Fibroblast of gingiva (primary cell): ENCODE results near the gene HK2.
A peak's percentile ranks its signal among the peaks of the same experiment; 100 is the strongest.
"Not testable (repeated sequence)": the region's sequence is repeated elsewhere in the genome, so short reads cannot be mapped to it uniquely, and the experiment has no call there.

ENCODE experiments used
- DNase-seq: peaks from one replicate; pipeline ENCODE4 v3.0.0-alpha.2; 2011; ENCODE audit warnings: low read depth

Gene HK2

DNA sequence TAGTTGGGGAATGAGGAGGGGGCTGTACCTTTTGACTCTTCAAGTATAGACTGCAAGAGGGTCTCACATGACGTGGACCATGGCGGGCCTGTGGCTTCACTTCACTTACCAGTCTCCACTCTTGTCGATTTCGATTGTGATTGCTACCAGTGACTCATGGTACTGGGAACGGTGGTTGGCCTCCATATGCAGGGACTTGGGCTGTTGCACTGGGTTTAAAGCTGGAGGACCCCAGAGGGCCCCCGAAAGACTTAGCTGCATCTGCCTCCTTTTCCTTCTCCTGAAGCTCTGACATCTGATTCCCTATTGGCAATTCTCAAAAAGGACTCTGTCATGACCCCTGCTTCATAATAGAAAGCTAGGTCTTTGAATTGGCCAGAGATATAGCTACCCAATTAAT lies 43.4 kb downstream of the HK2 start:
- DNase-seq, result no peak

DNA sequence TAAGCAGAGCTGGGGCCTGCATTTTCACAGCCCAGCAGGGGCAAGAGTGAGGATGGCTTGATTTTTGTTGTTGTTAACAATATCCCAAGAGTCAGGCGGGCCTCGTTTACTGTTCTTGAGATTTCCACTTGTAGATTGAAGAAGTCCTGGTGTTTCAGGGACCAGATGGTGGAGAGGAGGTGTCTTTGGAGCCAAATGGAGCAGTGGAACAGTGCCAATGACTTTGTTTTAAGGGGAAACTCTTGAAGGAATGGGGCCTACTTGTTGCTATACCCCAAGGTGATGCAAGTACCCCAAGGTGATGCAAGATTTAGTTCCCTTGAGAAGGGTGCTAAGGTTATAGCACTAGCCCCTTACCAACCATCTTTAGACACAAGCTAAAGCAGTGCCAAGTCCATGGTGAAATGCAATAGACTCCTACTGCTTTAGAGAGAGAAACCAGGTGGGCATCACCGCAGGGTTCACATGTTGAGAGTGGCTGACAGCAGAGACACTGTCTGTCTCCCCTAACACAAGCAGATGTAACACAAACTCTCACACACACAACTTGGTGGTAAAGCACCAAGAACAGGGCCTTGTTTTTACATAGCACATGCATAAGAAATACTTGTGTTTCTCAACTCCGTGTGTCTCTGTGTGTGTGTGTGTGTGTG lies 44.0 kb downstream of the HK2 start:
- DNase-seq, result no peak

DNA sequence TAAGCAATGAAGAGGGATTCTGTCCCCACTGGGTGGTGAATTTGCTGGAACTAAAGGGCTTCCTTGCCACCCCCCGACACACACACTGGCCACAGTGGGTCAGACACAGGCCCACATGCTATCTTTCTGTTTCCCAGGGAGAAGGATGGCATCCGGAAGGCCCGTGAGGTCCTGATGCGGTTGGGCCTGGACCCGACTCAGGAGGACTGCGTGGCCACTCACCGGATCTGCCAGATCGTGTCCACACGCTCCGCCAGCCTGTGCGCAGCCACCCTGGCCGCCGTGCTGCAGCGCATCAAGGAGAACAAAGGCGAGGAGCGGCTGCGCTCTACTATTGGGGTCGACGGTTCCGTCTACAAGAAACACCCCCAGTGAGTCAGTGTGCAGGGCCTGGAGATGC lies 44.6 kb downstream of the HK2 start:
- DNase-seq, result no peak

DNA sequence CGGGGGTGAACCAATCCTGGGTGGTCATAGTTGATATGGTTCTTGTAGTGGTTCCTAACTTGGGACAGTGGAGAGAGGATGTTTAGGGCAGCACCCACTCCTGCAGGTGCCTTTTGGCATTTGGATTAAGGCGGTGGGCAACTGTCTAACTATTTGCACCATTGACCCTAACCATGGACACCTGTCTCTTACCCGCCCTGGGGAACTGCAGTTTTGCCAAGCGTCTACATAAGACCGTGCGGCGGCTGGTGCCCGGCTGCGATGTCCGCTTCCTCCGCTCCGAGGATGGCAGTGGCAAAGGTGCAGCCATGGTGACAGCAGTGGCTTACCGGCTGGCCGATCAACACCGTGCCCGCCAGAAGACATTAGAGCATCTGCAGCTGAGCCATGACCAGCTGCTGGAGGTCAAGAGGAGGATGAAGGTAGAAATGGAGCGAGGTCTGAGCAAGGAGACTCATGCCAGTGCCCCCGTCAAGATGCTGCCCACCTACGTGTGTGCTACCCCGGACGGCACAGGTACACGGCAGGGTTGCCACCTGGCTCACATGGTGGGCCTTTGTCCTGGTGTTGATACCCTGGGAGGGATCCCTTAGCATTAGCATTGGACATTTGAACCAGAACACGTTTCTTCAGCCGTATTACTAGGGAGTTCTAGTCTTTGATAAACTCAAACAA lies 46.3 kb downstream of the HK2 start:
- no peak for DNase-seq

DNA sequence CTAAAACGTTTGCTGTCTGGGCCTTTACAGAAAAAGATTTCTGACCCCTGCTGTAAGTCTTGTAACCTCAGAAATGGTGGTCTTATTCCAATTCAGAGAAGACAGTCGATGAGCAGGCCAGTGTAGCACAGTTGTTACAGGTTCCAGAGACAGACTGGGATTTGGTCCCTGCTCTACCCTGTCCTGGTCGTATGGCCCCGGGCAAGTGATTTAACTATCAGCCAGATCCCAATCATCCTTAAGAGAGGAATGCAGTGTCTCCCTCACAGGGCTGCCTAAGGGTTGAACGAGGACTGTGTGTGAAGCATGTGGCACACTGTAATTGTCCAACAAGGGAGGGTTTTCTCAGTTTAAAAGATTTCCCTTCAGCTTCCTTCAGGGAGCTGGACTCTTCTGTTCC lies 47.2 kb downstream of the HK2 start:
- DNase-seq, result no peak

DNA sequence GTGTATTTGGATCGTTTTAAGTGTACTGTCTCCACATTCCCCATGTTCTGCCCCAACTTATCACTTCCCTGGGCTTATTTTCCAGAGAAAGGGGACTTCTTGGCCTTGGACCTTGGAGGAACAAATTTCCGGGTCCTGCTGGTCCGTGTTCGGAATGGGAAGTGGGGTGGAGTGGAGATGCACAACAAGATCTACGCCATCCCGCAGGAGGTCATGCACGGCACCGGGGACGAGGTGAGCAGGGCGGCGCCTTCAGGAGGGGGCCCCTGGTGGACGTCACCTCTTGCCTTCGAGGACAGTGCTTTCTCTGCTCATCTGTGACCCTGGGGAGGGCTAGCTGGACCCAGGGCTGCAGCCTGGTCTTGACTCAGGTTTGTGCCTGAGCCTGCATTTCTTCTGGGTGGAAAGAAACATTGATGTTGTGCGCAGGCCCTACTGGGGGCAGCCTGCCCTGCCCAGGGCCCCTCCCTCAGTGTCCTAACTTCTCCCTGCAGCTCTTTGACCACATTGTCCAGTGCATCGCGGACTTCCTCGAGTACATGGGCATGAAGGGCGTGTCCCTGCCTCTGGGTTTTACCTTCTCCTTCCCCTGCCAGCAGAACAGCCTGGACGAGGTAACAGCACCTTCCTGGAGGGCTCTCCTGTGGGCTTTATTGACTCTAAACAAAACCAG lies 47.8 kb downstream of the HK2 start:
- no peak for DNase-seq

DNA sequence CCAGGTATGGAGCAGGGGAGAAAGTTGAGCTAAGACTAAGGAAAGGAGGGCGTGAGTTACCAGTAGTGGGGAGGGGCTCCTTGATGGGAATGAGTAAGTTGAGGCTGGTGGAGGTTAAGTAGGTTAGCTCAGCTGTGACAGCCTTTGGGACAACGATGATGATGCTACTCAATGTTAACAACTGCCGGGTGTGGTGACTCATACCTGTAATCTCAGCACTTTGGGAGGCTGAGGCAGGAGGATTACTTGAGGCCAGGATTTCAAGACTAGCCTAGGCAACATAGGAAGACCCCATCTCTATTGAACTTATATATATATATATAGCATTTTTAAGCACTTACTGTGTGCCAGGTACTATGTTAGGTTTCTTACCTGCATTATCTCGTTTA lies 48.4 kb downstream of the HK2 start:
- DNase-seq, result no peak

DNA sequence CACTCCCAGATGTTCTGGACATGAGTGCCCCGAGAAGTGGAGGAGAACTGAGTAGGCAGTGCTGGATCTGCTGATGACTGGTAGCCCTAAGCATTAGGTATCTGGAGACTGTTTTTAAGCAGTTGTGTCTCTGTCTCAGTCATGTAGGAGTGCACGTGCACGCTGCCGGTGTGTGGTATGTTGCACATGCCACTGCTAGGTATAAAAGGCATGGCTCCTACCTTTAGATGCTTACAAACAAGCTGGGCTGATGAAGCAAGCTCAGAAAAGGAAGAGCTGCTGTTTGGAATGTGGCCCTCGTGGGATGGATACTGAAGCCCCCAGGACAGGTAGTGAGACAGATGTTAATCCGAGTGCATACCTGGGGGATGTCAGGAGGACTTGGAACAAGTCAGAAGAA lies 49.1 kb downstream of the HK2 start:
- no peak for DNase-seq

DNA sequence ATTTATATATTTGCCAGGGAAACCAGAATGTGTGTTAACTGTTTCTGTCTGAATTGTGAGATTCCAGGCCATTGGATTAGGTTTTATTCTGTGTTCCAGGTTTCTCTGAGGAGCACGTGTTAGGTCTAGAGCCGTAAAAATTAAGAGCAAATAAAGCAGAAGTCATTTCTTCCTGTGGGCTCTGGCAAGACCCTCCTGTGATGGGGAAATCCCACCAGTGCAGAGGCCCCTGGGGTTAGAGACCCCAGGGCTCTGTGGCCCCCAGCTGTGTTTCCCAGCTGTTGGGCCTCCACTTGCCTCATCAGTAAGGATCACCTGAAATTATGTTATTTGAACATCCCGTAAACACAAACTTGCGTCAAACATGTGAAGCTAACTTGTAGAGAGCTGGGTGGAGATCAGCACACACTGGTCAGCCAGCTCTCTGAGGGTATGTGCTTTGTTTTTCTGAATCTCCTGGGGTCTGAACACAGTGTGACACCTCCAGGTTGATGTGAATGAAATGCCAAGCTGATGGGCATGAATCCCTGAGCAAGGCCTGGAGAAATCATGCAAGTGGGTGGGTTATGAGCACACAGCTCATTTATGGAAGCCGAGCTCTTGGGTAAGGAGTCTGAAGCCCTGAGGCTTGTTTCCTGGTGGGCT lies 50.3 kb downstream of the HK2 start:
- DNase-seq, result no peak

DNA sequence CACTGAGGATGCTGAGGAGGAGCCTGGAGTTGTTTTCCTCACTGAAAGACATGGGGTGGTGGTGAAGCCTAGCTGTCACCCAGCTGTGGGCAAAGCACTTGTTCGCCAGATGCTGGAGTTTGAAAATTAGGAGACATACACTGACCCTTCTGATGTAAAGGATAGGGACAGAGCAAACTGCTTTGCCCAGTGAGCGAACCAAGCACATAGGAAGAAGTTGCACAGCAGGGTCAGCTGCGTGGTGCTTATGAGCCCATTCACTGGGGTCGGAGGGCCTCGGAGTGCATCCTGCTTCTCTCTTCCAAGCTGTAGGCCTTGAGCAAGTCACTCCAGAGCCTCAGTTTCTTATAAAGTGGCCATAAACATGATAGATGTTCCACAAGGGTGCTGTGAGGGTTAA lies 50.9 kb downstream of the HK2 start:
- no peak for DNase-seq

DNA sequence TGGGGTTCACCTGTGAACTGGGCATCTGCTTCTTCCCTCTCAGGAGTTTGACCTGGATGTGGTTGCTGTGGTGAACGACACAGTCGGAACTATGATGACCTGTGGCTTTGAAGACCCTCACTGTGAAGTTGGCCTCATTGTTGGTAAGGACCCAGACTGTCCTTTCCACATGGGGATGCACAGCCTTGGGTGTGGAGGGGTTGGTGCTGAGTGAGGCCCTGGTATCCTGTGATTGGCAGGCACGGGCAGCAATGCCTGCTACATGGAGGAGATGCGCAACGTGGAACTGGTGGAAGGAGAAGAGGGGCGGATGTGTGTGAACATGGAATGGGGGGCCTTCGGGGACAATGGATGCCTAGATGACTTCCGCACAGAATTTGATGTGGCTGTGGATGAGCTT lies 52.3 kb downstream of the HK2 start:
- no peak for DNase-seq

DNA sequence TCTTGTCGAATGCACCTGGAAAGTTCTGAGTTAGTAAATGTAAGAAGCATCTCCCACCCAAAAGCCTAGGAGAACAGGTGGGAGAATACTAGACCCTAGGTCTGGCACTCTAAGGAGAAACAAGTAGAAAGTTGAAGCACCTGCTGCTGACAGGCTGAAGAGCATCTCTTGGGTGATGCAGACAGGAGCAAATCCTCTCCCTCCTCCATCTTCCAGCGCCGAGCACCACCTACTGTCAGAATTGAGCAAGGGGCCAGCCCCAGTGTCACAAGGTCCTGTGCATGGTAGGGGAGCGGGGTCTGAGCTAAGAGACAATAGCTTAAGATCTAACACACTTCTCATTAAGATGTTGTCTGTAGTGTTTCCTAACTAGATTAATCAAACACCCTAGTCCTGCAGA lies 52.9 kb downstream of the HK2 start:
- DNase-seq, result no peak

DNA sequence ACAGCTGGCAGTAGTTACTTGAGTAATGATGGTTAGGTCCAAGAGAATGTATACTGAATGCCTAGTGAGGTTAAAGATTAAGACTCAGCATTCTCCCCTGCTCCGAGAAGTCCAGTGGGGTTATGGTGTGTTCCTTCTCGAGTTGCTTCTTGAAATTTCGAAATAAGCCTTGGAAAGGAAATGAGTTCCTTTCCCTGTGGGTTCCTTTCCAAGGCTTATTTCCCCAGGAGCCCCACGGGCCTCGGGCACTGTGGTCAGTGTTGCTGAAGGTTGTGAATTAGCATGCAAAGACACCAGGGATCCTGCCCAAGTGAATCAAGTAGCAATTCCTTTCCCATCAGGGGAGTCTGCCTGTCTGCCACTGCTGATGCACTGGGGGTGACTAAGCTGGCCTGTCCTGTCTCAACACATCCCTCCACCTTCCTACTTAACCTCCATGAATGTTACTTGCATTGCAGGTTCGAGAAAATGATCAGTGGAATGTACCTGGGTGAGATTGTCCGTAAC lies 53.6 kb downstream of the HK2 start:
- peak; percentile 94 for DNase-seq

DNA sequence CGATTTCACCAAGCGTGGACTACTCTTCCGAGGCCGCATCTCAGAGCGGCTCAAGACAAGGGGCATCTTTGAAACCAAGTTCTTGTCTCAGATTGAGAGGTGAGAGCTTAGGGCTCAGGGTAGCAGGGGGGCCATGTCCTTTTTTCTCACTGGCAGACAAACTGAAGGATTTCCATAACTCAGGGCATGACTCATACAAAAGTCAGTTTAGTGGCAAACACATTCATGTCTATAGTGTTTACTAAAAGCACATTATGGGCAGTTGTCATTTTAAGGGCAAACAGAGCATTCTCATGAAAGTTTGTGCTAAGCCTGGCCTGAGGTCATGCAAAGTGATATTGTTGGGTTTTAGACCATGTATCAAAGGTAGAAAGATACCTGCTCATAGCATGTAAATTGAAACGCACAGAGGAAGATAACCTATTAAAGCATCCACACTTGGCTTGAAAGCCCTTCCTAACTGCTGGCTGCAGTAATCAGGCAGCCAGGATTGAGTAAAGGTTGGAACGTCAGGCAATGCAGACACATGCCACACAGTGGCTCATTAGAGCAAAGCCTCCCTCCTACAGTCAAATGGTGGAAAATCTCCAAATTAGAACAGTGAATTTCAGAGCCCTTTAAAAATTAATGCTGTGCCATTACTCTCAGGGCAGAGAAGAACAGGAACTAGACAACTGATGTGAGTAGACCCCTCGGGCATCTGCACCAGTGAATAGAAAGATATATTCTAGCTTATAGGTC lies 54.2 kb downstream of the HK2 start:
- peak; percentile 57 for DNase-seq

DNA sequence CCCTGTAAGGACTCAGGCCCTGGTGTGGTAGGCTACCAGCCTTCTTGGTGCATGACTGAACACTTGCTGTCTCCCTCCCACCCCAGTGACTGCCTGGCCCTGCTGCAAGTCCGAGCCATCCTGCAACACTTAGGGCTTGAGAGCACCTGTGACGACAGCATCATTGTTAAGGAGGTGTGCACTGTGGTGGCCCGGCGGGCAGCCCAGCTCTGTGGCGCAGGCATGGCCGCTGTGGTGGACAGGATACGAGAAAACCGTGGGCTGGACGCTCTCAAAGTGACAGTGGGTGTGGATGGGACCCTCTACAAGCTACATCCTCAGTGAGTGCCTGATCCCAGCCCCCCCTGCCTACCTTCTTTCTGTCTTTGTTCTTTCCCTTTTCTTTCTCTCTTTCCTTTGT lies 55.2 kb downstream of the HK2 start:
- DNase-seq, result no peak

DNA sequence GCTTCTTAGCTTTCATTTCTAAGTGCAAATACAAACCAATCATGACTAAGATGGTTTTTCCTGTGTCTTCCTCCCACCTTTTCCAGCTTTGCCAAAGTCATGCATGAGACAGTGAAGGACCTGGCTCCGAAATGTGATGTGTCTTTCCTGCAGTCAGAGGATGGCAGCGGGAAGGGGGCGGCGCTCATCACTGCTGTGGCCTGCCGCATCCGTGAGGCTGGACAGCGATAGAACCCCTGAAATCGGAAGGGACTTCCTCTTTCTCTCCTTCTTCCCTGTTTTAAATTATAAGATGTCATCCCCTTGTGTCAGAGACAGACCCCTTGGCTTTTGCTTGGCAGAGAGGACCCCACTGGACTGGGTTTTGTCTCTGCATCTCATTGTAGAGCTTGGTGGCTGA lies 56.8 kb downstream of the HK2 start:
- no peak for DNase-seq

DNA sequence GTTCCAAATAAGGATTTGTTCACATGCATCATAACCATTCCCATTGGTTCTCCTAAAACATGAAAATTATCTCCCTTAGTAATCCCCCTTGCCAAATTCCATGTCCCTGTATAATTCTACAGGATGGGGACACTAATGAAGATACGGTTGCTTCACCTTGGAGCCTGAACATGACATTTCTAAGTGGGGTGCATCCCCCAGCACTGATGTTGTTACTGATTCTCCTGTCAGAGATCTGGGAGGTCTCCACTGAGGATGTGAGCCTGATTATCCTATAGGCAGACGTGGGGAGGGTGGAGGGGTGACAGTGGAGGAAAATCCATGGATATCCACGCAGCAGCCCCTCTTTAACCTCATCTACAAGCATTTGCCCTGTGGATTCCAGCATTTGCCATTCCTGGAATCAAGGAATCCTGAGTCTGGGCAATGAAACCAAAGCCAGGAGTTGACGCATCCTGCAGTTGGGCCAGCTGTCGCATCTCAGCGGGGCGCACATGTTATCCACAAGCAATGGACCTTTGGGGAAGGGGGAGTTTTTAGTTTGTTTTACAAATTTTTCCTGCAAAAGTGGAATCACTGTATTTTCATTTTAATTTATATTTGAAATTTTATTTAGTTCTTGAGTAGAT lies 57.3 kb downstream of the HK2 start:
- DNase-seq, result no peak

DNA sequence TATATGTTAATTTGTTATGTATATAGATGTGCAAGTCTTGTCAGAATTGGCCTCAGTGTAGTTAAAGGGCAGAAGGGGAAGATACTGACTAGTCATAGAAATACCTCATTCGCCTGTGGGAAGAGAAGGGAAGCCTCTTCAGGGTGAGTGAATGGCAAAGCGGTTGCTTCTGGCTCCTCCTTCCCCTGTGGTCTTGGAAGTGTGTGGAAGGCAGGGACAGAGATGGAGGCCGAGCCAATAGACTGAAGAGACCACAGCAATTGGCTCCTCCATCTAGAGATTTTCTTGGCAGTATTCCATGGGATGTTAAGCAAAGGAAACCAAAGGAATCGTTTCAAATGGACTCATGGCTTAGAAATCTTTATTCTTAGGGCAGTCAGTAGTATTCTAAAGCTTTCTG lies 57.9 kb downstream of the HK2 start:
- not testable (repeated sequence) for DNase-seq

DNA sequence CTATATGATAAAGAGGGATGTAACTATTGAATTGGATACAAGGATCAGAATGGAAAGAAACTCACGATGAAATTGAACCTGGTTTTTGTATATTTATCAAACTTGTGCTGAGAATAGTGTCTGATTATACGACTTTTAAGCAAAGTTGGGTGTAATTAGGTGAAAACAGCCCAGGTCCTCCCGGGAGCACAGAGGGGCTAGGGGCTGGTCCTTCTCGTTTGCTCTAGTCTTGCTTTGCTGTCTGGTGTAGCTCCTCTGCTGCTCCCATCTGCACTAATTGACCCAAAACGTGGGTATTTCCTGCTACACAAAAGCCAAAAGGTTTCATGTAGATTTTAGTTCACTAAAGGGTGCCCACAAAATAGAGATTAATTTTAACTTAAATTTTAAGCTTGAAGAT lies 58.7 kb downstream of the HK2 start:
- DNase-seq, result no peak

DNA sequence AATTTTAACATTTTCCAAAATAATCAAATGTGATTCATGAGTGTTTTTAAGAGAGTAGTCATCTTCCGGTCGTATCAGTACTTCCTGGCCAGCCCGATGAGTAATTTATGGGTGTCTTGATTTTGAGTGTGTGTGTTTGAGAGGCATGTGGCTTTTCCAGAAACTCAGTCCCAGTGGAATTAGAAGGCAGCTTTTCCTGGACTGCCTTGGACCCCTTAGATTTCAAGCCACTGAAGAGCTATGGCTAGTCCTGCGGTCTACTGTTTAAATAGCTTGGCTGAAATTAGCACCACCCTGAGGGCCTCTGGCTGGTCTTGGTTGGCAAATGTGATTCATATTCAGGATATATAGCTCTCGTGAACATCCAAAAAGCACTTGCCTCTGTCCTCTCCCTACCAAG lies 59.4 kb downstream of the HK2 start:
- peak; percentile 33 for DNase-seq

DNA sequence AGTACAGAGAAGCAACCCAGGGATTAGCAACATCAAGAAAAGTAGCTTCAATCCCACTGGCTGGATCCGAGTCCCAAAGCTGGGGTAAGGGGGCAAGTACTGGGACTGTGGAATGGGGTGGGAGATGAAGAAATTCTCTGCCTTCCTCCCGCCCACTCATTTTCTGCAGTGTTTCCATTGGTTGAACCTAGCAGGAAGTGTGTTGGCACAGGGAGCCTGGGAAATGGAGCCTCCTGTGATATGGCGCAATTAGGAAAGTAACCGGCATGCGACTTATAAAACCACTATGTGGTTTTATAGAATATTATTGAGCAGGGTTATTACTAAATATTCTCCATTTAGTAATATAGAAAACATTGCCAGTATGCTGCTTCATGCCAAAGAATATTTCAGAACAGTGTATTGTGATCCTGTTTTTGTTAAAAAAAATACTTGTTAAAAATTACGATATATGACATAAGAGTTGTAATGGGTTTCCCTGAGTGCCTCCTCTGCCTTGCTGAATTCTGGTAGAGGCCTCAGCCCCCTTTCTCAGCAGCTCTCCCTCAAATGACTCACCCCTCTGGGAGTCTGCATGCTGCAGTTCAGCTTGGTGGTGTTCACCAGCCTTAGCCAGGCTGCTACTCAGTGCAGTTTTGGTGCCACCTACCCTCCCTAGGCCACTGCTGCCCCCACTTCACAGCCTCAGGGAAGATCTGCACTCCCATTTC lies 60.5 kb downstream of the HK2 start:
- peak; percentile 95 for DNase-seq
